Measurements from ENCODE around the gene SORCS2.

The SORCS2 gene

GRCh38 chr4:7651461-7651921 is 459.2 kb downstream of the SORCS2 start:
- H3K4me1 Mint-ChIP-seq = peaks cover 81% of the 10 kb centered on the region
- peak overlapping the region; percentile 93 for H3K27ac Mint-ChIP-seq
- no peak overlapping the region for H3K4me3 Mint-ChIP-seq
- H3K9me3 Mint-ChIP-seq = no peaks in the 10 kb centered on the region
- peaks cover 6% of the 10 kb centered on the region for H3K36me3 Mint-ChIP-seq
- ATAC-seq (no peak), DNase-seq (ENCODE audit: low spot score in 2 of 2) (no peak)

- no peak for DNase-seq (ENCODE audit: low spot score in 2 of 2)
- Mint-ChIP-seq H3K36me3 (peaks cover 6% of the 10 kb centered on the region), H3K4me1 (peaks cover 76% of the 10 kb centered on the region), H3K27ac (peak overlapping the region; percentile 93), H3K4me3 (peak overlapping the region; percentile 42), H3K9me3 (no peaks in the 10 kb centered on the region)
- no peak for ATAC-seq
Observed at GRCh38 chr4:7652006-7652405, 459.7 kb downstream of the SORCS2 start.

- peaks cover 6% of the 10 kb centered on the region for H3K36me3 Mint-ChIP-seq
- DNase-seq (ENCODE audit: low spot score in 2 of 2) (no peak), ATAC-seq (no peak)
- peak overlapping the region; percentile 93 for H3K27ac Mint-ChIP-seq
- H3K9me3 Mint-ChIP-seq = no peaks in the 10 kb centered on the region
- peak overlapping the region; percentile 42 for H3K4me3 Mint-ChIP-seq
- peaks cover 72% of the 10 kb centered on the region for H3K4me1 Mint-ChIP-seq
Observed at GRCh38 chr4:7652451-7652881, 460.1 kb downstream of the SORCS2 start.

- Mint-ChIP-seq H3K9me3 (no peaks in the 10 kb centered on the region), H3K4me1 (peaks cover 67% of the 10 kb centered on the region), H3K36me3 (peaks cover 6% of the 10 kb centered on the region), H3K4me3 (peak overlapping the region; percentile 42), H3K27ac (peak overlapping the region; percentile 93)
- ATAC-seq (no peak), DNase-seq (ENCODE audit: low spot score in 2 of 2) (no peak)
Observed at GRCh38 chr4:7652906-7653305, 460.6 kb downstream of the SORCS2 start.

GRCh38 chr4:7653510-7654369 is 461.4 kb downstream of the SORCS2 start:
- ATAC-seq (no peak), DNase-seq (ENCODE audit: low spot score in 2 of 2) (no peak)
- no peak overlapping the region for H3K4me3 Mint-ChIP-seq
- H3K4me1 Mint-ChIP-seq = peaks cover 59% of the 10 kb centered on the region
- H3K9me3 Mint-ChIP-seq = no peaks in the 10 kb centered on the region
- H3K36me3 Mint-ChIP-seq = peaks cover 6% of the 10 kb centered on the region
- peak overlapping the region; percentile 93 for H3K27ac Mint-ChIP-seq

GRCh38 chr4:7654550-7655445 is 462.5 kb downstream of the SORCS2 start:
- H3K4me3 Mint-ChIP-seq = no peak overlapping the region
- peak overlapping the region; percentile 54 for H3K27ac Mint-ChIP-seq
- DNase-seq (ENCODE audit: low spot score in 2 of 2) (no peak), ATAC-seq (no peak)
- peaks cover 2% of the 10 kb centered on the region for H3K36me3 Mint-ChIP-seq
- peaks cover 48% of the 10 kb centered on the region for H3K4me1 Mint-ChIP-seq
- H3K9me3 Mint-ChIP-seq = no peaks in the 10 kb centered on the region

GRCh38 chr4:7655511-7656243 is 463.3 kb downstream of the SORCS2 start:
- H3K36me3 Mint-ChIP-seq = no peaks in the 10 kb centered on the region
- H3K9me3 Mint-ChIP-seq = no peaks in the 10 kb centered on the region
- H3K27ac Mint-ChIP-seq = no peak overlapping the region
- ATAC-seq (no peak), DNase-seq (ENCODE audit: low spot score in 2 of 2) (no peak)
- H3K4me1 Mint-ChIP-seq = peaks cover 41% of the 10 kb centered on the region
- no peak overlapping the region for H3K4me3 Mint-ChIP-seq

GRCh38 chr4:7656244-7656800 is 464.0 kb downstream of the SORCS2 start:
- H3K27ac Mint-ChIP-seq = no peak overlapping the region
- no peak for DNase-seq (ENCODE audit: low spot score in 2 of 2)
- no peak for ATAC-seq
- H3K36me3 Mint-ChIP-seq = no peaks in the 10 kb centered on the region
- H3K9me3 Mint-ChIP-seq = no peaks in the 10 kb centered on the region
- peaks cover 35% of the 10 kb centered on the region for H3K4me1 Mint-ChIP-seq
- H3K4me3 Mint-ChIP-seq = no peak overlapping the region

GRCh38 chr4:7657545-7658297 is 465.4 kb downstream of the SORCS2 start:
- Mint-ChIP-seq H3K36me3 (no peaks in the 10 kb centered on the region), H3K9me3 (peaks cover 1% of the 10 kb centered on the region), H3K4me3 (no peak overlapping the region), H3K27ac (no peak overlapping the region), H3K4me1 (peaks cover 21% of the 10 kb centered on the region)
- DNase-seq (ENCODE audit: low spot score in 2 of 2) = no peak
- peak; percentile 81 for ATAC-seq

GRCh38 chr4:7658341-7659204 is 466.2 kb downstream of the SORCS2 start:
- DNase-seq (ENCODE audit: low spot score in 2 of 2) = no peak

GRCh38 chr4:7659429-7660175 is 467.3 kb downstream of the SORCS2 start:
- H3K4me1 Mint-ChIP-seq = peaks cover 7% of the 10 kb centered on the region
- H3K9me3 Mint-ChIP-seq = peaks cover 5% of the 10 kb centered on the region
- H3K27ac Mint-ChIP-seq = no peak overlapping the region
- DNase-seq (ENCODE audit: low spot score in 2 of 2) (no peak), ATAC-seq (no peak)
- H3K36me3 Mint-ChIP-seq = no peaks in the 10 kb centered on the region
- no peak overlapping the region for H3K4me3 Mint-ChIP-seq

More at GRCh38 chr4:7658341-7659204, 466.2 kb downstream of the SORCS2 start:
- H3K4me1 Mint-ChIP-seq = peaks cover 17% of the 10 kb centered on the region
- no peak overlapping the region for H3K4me3 Mint-ChIP-seq
- ATAC-seq = no peak
- H3K9me3 Mint-ChIP-seq = peaks cover 5% of the 10 kb centered on the region
- H3K27ac Mint-ChIP-seq = no peak overlapping the region
- no peaks in the 10 kb centered on the region for H3K36me3 Mint-ChIP-seq

- DNase-seq (ENCODE audit: low spot score in 2 of 2) = no peak
- Mint-ChIP-seq H3K4me3 (no peak overlapping the region), H3K27ac (no peak overlapping the region), H3K4me1 (no peaks in the 10 kb centered on the region), H3K36me3 (no peaks in the 10 kb centered on the region), H3K9me3 (peaks cover 5% of the 10 kb centered on the region)
- ATAC-seq = no peak
Observed at GRCh38 chr4:7660176-7661039, 468.1 kb downstream of the SORCS2 start.
